H9 (cell line): Measurements from ENCODE around the gene KAT5. TPM values are rescaled to one million over a fixed set of nuclear protein-coding genes. Genes with fewer than 3 reads are reported as not detected.

Experiments used
- DNase-seq: peaks from one replicate; pipeline ENCODE4 v3.0.0-alpha.2; 2017
- H2AFZ ChIP-seq: one replicate; pipeline ENCODE4 v1.6.1; 2013; ENCODE audit warnings: mild to moderate bottlenecking, low read length, control low read depth, moderate library complexity
- H2AK5ac ChIP-seq: 2 replicates; pipeline ENCODE4 v1.6.1; 2013; ENCODE audit warnings: low read length, control low read depth, mixed read lengths; ENCODE audit not compliant: insufficient read length
- H2BK120ac ChIP-seq: one replicate; pipeline ENCODE4 v1.6.1; 2013; ENCODE audit warnings: low read depth, mild to moderate bottlenecking, low read length, control low read depth, inconsistent platforms; ENCODE audit not compliant: poor library complexity, severe bottlenecking
- H2BK12ac ChIP-seq: 2 replicates; pipeline ENCODE4 v1.6.1; 2013; ENCODE audit warnings: low read length, control low read depth, mixed read lengths, low read depth; ENCODE audit not compliant: insufficient read length
- H2BK15ac ChIP-seq: 2 replicates; pipeline ENCODE4 v1.6.1; 2013; ENCODE audit warnings: low read depth, low read length, control low read depth
- H2BK20ac ChIP-seq: one replicate; pipeline ENCODE4 v1.6.1; 2013; ENCODE audit warnings: low read depth, mild to moderate bottlenecking, low read length, control low read depth, inconsistent platforms; ENCODE audit not compliant: poor library complexity, severe bottlenecking
- H2BK5ac ChIP-seq: 2 replicates; pipeline ENCODE4 v1.6.1; 2013; ENCODE audit warnings: low read length, control low read depth, mixed read lengths; ENCODE audit not compliant: insufficient read length
- H3K14ac ChIP-seq: 2 replicates; pipeline ENCODE4 v1.6.1; 2013; ENCODE audit warnings: low read length, control low read depth; ENCODE audit not compliant: insufficient read depth
- H3K18ac ChIP-seq: 2 replicates; pipeline ENCODE4 v1.6.1; 2013; ENCODE audit warnings: low read depth, mild to moderate bottlenecking, mixed read lengths, low read length, control low read depth; ENCODE audit not compliant: insufficient read length
- H3K23ac ChIP-seq: 2 replicates; pipeline ENCODE4 v1.6.1; 2013; ENCODE audit warnings: low read length, control low read depth, mixed read lengths, low read depth; ENCODE audit not compliant: insufficient read length
- H3K23me2 ChIP-seq: 2 replicates; pipeline ENCODE4 v1.6.1; 2013; ENCODE audit warnings: low read depth, mild to moderate bottlenecking, mixed read lengths, low read length, control low read depth; ENCODE audit not compliant: insufficient read length, poor library complexity, severe bottlenecking
- H3K27ac ChIP-seq: 2 replicates; pipeline ENCODE4 v1.5.1; 2013; ENCODE audit warnings: low read length, control low read depth, mixed read lengths, low read depth; ENCODE audit not compliant: insufficient read length
- H3K27me3 ChIP-seq: 2 replicates; pipeline ENCODE4 v1.6.1; 2013; ENCODE audit warnings: low read length, control low read depth, inconsistent platforms; ENCODE audit not compliant: insufficient read depth
- H3K4ac ChIP-seq: 2 replicates; pipeline ENCODE4 v1.6.1; 2013; ENCODE audit warnings: low read depth, mild to moderate bottlenecking, control low read depth, inconsistent platforms, low read length, moderate library complexity
- H3K4me1 ChIP-seq: 2 replicates; pipeline ENCODE4 v1.6.1; 2013; ENCODE audit warnings: low read length, control low read depth, inconsistent platforms; ENCODE audit not compliant: insufficient read depth
- H3K4me2 ChIP-seq: 2 replicates; pipeline ENCODE4 v1.6.1; 2013; ENCODE audit warnings: low read length, control low read depth, mixed read lengths; ENCODE audit not compliant: insufficient read length, insufficient read depth
- H3K56ac ChIP-seq: 2 replicates; pipeline ENCODE4 v1.6.1; 2013; ENCODE audit warnings: low read depth, mild to moderate bottlenecking, mixed read lengths, low read length, control low read depth; ENCODE audit not compliant: insufficient read length
- H3K79me1 ChIP-seq: 2 replicates; pipeline ENCODE4 v1.6.1; 2013; ENCODE audit warnings: low read depth, mild to moderate bottlenecking, moderate library complexity, low read length, control low read depth, inconsistent platforms; ENCODE audit not compliant: insufficient read depth, poor library complexity, severe bottlenecking
- H3K79me2 ChIP-seq: 2 replicates; pipeline ENCODE4 v1.6.1; 2013; ENCODE audit warnings: low read length, control low read depth, inconsistent platforms; ENCODE audit not compliant: insufficient read depth
- H3K9ac ChIP-seq: 2 replicates; pipeline ENCODE4 v1.6.1; 2013; ENCODE audit warnings: low read length, control low read depth, mixed read lengths; ENCODE audit not compliant: insufficient read length; ENCODE audit errors: extremely low read depth
- H3K9me3 ChIP-seq: one replicate; pipeline ENCODE4 v1.6.1; 2013; ENCODE audit warnings: low read depth, low read length, inconsistent platforms; ENCODE audit not compliant: control insufficient read depth
- H3T11ph ChIP-seq: one replicate; pipeline ENCODE4 v1.6.1; 2013; ENCODE audit warnings: mild to moderate bottlenecking, low read length, control low read depth, inconsistent platforms
- H4K20me1 ChIP-seq: one replicate; pipeline ENCODE4 v1.6.1; 2013; ENCODE audit not compliant: control insufficient read depth, insufficient read length, insufficient read depth
- H4K5ac ChIP-seq: 2 replicates; pipeline ENCODE4 v1.6.1; 2013; ENCODE audit warnings: low read depth, mild to moderate bottlenecking, mixed read lengths, low read length, control low read depth; ENCODE audit not compliant: insufficient read length
- H4K8ac ChIP-seq: replicated peaks from 2 replicates; pipeline ENCODE4 v1.6.1; 2013; ENCODE audit warnings: low read length, control low read depth, mixed read lengths, low read depth; ENCODE audit not compliant: insufficient read length
- H4K91ac ChIP-seq: 2 replicates; pipeline ENCODE4 v1.6.1; 2013; ENCODE audit warnings: low read depth, mild to moderate bottlenecking, moderate library complexity, mixed read lengths, low read length, control low read depth; ENCODE audit not compliant: insufficient read length
- H3K27ac Mint-ChIP-seq, 3 experiments: 2 replicates in 2 of 3; 3 replicates in 1 of 3; pipeline ENCODE4 v1.8.0; 2020 to 2021; ENCODE audit warnings: mixed read lengths in 3 of 3, mild to moderate bottlenecking in 1 of 3, moderate library complexity in 1 of 3
- H3K27me3 Mint-ChIP-seq: 2 replicates; pipeline ENCODE4 v1.8.0; 2021; ENCODE audit warnings: low read depth, mild to moderate bottlenecking, moderate library complexity, mixed read lengths
- H3K36me3 Mint-ChIP-seq, 3 experiments: 2 replicates in 2 of 3; 3 replicates in 1 of 3; pipeline ENCODE4 v1.8.0; 2020 to 2021; ENCODE audit warnings: low read depth in 3 of 3, mixed read lengths in 3 of 3; ENCODE audit not compliant: insufficient read depth in 1 of 3
- H3K4me1 Mint-ChIP-seq, 2 experiments: 2 replicates each; pipeline ENCODE4 v1.8.0; 2020; ENCODE audit warnings: mixed read lengths in 2 of 2
- H3K4me3 Mint-ChIP-seq, 2 experiments: 2 replicates in 1 of 2; 3 replicates in 1 of 2; pipeline ENCODE4 v1.8.0; 2020 to 2021; ENCODE audit warnings: mild to moderate bottlenecking in 2 of 2, mixed read lengths in 2 of 2, moderate library complexity in 1 of 2
- H3K9me3 Mint-ChIP-seq, 2 experiments: 2 replicates in 1 of 2; 3 replicates in 1 of 2; pipeline ENCODE4 v1.8.0; 2020; ENCODE audit warnings: mild to moderate bottlenecking in 2 of 2, mixed read lengths in 2 of 2, moderate library complexity in 1 of 2
- WGBS: extraction: QIAGEN DNeasy Blood & Tissue Kit; methylation state at CpG from one replicate; pipeline ENCODE4 v1.1.7; 2013; ENCODE audit warnings: missing lambda C conversion rate, low lambda C conversion rate, mixed read lengths; ENCODE audit not compliant: insufficient read length; ENCODE audit errors: extremely low coverage; 5-methylcytosine and 5-hydroxymethylcytosine counted together
- total RNA-seq: library from RNA; stranded (reverse); gene quantifications from 2 replicates; pipeline ENCODE4 v1.2.1, GENCODE V29; 2021
- TF ChIP-seq, protein P1 (sequence below): fragments of 200-600 bp; sonication (generic); conservative IDR thresholded peaks from 3 replicates; pipeline ENCODE4 v1.8.0; 2021; ENCODE audit warnings: antibody characterized with exemption, mild to moderate bottlenecking

KAT5 gene
- total RNA-seq, 1 experiment from 2014 or later, result 56.7 TPM

DNA sequence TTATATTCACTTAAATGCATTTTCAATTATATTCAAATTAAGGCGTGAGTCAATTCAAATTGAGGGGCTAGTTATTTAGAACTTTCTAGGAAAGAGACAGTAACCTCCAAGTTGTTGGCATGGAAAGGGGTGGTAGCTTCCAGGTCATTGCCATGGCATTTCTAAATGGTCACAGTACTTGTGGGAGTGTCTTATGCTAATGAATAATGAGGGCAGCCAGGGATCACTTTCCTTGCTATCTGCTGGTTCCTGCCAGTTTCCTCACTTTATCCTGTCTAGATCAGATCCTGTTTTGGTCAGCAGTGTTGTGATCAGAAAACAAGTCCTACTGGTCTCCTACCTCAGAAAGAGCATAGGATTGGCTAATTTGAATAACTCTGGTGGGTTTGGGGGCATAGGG lies 30.3 kb downstream of the KAT5 start:
- no peak overlapping the region for H4K8ac ChIP-seq
- H3K56ac ChIP-seq, result no peak overlapping the region
- H3K23ac ChIP-seq, result no peak overlapping the region
- no peak overlapping the region for H3K14ac ChIP-seq
- H3K4me1 Mint-ChIP-seq, result no peaks in the 10 kb centered on the region
- H3K27ac Mint-ChIP-seq, result no peak overlapping the region
- no peak overlapping the region for H3K4me3 Mint-ChIP-seq
- no peaks in the 10 kb centered on the region for H3K4me1 ChIP-seq
- H3K27me3 ChIP-seq, result no peaks in the 10 kb centered on the region
- H2AK5ac ChIP-seq, result no peak overlapping the region
- no peaks in the 10 kb centered on the region for H4K20me1 ChIP-seq
- peaks cover 43% of the 10 kb centered on the region for H3K27me3 Mint-ChIP-seq
- WGBS, result no CpG with 5 or more reads among the region's 1 CpG
- H2BK5ac ChIP-seq, result no peak overlapping the region
- H4K5ac ChIP-seq, result no peak overlapping the region
- no peaks in the 10 kb centered on the region for H3K79me2 ChIP-seq
- no peaks in the 10 kb centered on the region for H3K79me1 ChIP-seq
- no peak overlapping the region for H2BK15ac ChIP-seq
- peaks cover 15 to 23% of the 10 kb centered on the region in 2 experiments; a peak in 4 of 5 replicates for H3K9me3 Mint-ChIP-seq
- H3K27ac ChIP-seq, result no peak overlapping the region
- H2BK12ac ChIP-seq, result no peak overlapping the region
- no peak for DNase-seq
- no peak overlapping the region for H3K4ac ChIP-seq
- no peak overlapping the region for H3K18ac ChIP-seq
- H4K91ac ChIP-seq, result no peak overlapping the region
- H3K23me2 ChIP-seq, result no peaks in the 10 kb centered on the region
- no peaks in the 10 kb centered on the region for H3K36me3 Mint-ChIP-seq
- no peaks in the 10 kb centered on the region for H3K9me3 ChIP-seq
- no peak overlapping the region for H3K9ac ChIP-seq
- H3T11ph ChIP-seq, result no peak overlapping the region
- no peak overlapping the region for H2BK20ac ChIP-seq
- H3K4me2 ChIP-seq, result no peak overlapping the region
- H2AFZ ChIP-seq, result no peak overlapping the region
- H2BK120ac ChIP-seq, result no peak overlapping the region
- TF ChIP-seq, protein P1, sequence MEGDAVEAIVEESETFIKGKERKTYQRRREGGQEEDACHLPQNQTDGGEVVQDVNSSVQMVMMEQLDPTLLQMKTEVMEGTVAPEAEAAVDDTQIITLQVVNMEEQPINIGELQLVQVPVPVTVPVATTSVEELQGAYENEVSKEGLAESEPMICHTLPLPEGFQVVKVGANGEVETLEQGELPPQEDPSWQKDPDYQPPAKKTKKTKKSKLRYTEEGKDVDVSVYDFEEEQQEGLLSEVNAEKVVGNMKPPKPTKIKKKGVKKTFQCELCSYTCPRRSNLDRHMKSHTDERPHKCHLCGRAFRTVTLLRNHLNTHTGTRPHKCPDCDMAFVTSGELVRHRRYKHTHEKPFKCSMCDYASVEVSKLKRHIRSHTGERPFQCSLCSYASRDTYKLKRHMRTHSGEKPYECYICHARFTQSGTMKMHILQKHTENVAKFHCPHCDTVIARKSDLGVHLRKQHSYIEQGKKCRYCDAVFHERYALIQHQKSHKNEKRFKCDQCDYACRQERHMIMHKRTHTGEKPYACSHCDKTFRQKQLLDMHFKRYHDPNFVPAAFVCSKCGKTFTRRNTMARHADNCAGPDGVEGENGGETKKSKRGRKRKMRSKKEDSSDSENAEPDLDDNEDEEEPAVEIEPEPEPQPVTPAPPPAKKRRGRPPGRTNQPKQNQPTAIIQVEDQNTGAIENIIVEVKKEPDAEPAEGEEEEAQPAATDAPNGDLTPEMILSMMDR, result no peak
